Astrocyte (in vitro differentiated cells and primary cell): ENCODE data around the gene SLC4A3. TPM values are rescaled to one million over a fixed set of nuclear protein-coding genes. Genes with fewer than 3 reads are reported as not detected.

ENCODE experiments used
- DNase-seq: peaks from one replicate; pipeline ENCODE4 v3.0.0-alpha.2; 2010; ENCODE audit warnings: low read depth
- FAIRE-seq: peaks from 2 replicates; lab custom pipeline; 2011; peaks lifted over from hg19 to GRCh38; lab: Jason Lieb, UNC
- H2AFZ ChIP-seq: 2 replicates; pipeline ENCODE4 v1.6.0; 2012; ENCODE audit warnings: low read depth, low read length, inconsistent platforms
- H3K27ac ChIP-seq: 2 replicates; pipeline ENCODE4 v1.5.1; 2011; ENCODE audit warnings: low read depth, low read length, inconsistent platforms
- H3K27me3 ChIP-seq: 2 replicates; pipeline ENCODE4 v1.6.0; 2011; ENCODE audit warnings: low read length, inconsistent platforms; ENCODE audit not compliant: insufficient read depth
- H3K36me3 ChIP-seq: 2 replicates; pipeline ENCODE4 v1.5.1; 2011; ENCODE audit warnings: low read length, inconsistent platforms; ENCODE audit not compliant: insufficient read depth
- H3K4me1 ChIP-seq: 2 replicates; pipeline ENCODE4 v1.5.1; 2011; ENCODE audit warnings: low read length, inconsistent platforms; ENCODE audit not compliant: insufficient read depth
- H3K4me2 ChIP-seq: 2 replicates; pipeline ENCODE4 v1.6.0; 2012; ENCODE audit warnings: low read length, inconsistent platforms
- H3K4me3 ChIP-seq: 2 replicates; pipeline ENCODE4 v1.5.1; 2011; ENCODE audit warnings: low read depth, mild to moderate bottlenecking, low read length, inconsistent platforms; ENCODE audit not compliant: insufficient read depth
- H3K79me2 ChIP-seq: 2 replicates; pipeline ENCODE4 v1.6.0; 2012; ENCODE audit warnings: mild to moderate bottlenecking, low read length, inconsistent platforms; ENCODE audit not compliant: insufficient read depth
- H3K9ac ChIP-seq: 2 replicates; pipeline ENCODE4 v1.6.0; 2012; ENCODE audit warnings: mild to moderate bottlenecking, low read length, inconsistent platforms
- H3K9me3 ChIP-seq: 2 replicates; pipeline ENCODE4 v1.5.1; 2012; ENCODE audit warnings: low read depth, mild to moderate bottlenecking, low read length, inconsistent platforms; ENCODE audit not compliant: insufficient read depth
- H4K20me1 ChIP-seq: 2 replicates; pipeline ENCODE4 v1.6.0; 2012; ENCODE audit warnings: low read length, inconsistent platforms; ENCODE audit not compliant: insufficient read depth
- H3K27ac Mint-ChIP-seq: one replicate; pipeline ENCODE4 v1.8.0; 2021; ENCODE audit warnings: mild to moderate bottlenecking, mixed read lengths; ENCODE audit not compliant: unreplicated experiment
- H3K27me3 Mint-ChIP-seq: one replicate; pipeline ENCODE4 v1.8.0; 2021; ENCODE audit warnings: low read depth, mixed read lengths; ENCODE audit not compliant: unreplicated experiment
- H3K36me3 Mint-ChIP-seq: one replicate; pipeline ENCODE4 v1.8.0; 2021; ENCODE audit warnings: low read depth, mixed read lengths; ENCODE audit not compliant: unreplicated experiment
- H3K4me1 Mint-ChIP-seq: one replicate; pipeline ENCODE4 v1.8.0; 2021; ENCODE audit warnings: low read depth, mixed read lengths; ENCODE audit not compliant: unreplicated experiment
- H3K4me3 Mint-ChIP-seq: one replicate; pipeline ENCODE4 v1.8.0; 2021; ENCODE audit warnings: mild to moderate bottlenecking, moderate library complexity, mixed read lengths; ENCODE audit not compliant: unreplicated experiment
- H3K9me3 Mint-ChIP-seq: one replicate; pipeline ENCODE4 v1.8.0; 2021; ENCODE audit warnings: mild to moderate bottlenecking, mixed read lengths; ENCODE audit not compliant: unreplicated experiment
- EZH2 ChIP-seq: IDR thresholded peaks from 2 replicates; pipeline ENCODE4 v1.6.1; 2012; ENCODE audit warnings: mild to moderate bottlenecking, low read length, inconsistent platforms; ENCODE audit not compliant: insufficient read depth
- total RNA-seq: library from RNA; stranded (reverse); gene quantifications from 2 replicates; pipeline ENCODE4 v1.2.1, GENCODE V29; 2021
- TF ChIP-seq, protein P1 (sequence below): IDR thresholded peaks from 2 replicates; pipeline ENCODE4 v1.5.1; 2011; ENCODE audit warnings: low read depth, mild to moderate bottlenecking, inconsistent platforms, low read length, moderate library complexity; ENCODE audit not compliant: insufficient read depth

SLC4A3 gene
- total RNA-seq, 1 donor from 2014 or later: 11.2 TPM

DNA sequence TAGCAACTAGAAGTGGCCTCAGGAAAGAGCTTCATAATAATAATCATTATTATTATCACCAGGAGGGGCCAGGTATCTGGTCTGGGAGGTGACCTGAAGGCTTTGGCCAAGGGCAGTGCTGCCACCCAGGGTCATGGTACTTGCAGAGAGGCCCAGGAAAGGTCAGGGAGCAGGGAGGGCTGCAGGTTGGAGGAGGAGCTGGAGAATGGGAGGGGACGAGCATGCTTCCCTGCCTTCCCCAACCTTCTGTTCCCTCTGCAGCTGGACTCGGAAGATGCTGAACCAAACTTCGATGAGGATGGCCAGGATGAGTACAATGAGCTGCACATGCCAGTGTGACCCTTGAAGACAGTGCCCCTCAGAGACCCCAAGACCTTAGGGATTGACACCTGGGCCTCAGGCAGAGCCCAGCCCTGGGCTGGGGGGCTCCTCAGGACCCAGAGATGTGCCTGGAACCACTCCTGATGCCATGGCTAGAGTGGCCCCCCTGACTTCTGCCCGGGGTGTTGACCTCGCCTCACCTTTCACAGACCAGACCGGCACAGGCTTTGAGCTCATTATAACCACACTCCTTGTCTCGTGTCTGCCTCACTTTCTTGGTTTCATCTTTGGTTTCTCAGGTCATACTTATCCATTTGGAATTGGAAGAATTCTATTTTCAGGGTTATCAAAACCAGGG, 14.1 kb downstream of the SLC4A3 start:
- FAIRE-seq (no peak), DNase-seq (no peak)
- Histone ChIP-seq H3K4me1 (peaks cover 22% of the 10 kb centered on the region), H3K4me3 (no peak overlapping the region), H3K9me3 (no peaks in the 10 kb centered on the region), H3K36me3 (peaks cover 4% of the 10 kb centered on the region), H3K27ac (no peak overlapping the region), H3K79me2 (no peaks in the 10 kb centered on the region), H2AFZ (no peak overlapping the region), H3K27me3 (no peaks in the 10 kb centered on the region), H4K20me1 (no peaks in the 10 kb centered on the region), H3K4me2 (no peak overlapping the region), H3K9ac (no peak overlapping the region)
- no peaks in the 10 kb centered on the region for H3K9me3 Mint-ChIP-seq
- no peak overlapping the region for H3K4me3 Mint-ChIP-seq
- no peak for TF ChIP-seq EZH2
- TF ChIP-seq, protein P1, sequence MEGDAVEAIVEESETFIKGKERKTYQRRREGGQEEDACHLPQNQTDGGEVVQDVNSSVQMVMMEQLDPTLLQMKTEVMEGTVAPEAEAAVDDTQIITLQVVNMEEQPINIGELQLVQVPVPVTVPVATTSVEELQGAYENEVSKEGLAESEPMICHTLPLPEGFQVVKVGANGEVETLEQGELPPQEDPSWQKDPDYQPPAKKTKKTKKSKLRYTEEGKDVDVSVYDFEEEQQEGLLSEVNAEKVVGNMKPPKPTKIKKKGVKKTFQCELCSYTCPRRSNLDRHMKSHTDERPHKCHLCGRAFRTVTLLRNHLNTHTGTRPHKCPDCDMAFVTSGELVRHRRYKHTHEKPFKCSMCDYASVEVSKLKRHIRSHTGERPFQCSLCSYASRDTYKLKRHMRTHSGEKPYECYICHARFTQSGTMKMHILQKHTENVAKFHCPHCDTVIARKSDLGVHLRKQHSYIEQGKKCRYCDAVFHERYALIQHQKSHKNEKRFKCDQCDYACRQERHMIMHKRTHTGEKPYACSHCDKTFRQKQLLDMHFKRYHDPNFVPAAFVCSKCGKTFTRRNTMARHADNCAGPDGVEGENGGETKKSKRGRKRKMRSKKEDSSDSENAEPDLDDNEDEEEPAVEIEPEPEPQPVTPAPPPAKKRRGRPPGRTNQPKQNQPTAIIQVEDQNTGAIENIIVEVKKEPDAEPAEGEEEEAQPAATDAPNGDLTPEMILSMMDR: no peak
- H3K36me3 Mint-ChIP-seq: peaks cover 9% of the 10 kb centered on the region
- peaks cover 15% of the 10 kb centered on the region for H3K4me1 Mint-ChIP-seq
- peaks cover 1% of the 10 kb centered on the region for H3K27me3 Mint-ChIP-seq
- no peak overlapping the region for H3K27ac Mint-ChIP-seq

DNA sequence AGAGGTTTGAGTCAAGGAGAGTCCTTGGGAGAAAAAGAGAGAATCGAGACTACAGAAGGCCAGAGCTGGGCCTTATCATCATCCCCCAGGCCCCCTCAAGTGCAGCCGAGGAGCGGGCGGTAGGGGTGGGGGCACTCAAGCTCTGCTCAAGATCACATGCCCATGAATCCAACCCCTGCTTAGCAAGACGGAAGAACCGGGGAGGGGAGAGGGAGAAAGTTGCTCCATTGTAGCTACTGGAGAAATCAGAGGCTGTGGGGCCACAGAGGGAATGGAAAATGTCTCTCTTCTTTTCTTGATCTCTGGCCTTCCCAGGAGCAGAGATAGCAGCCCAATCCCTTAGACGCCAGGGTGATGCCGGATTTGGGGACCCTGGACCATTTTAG, 14.6 kb downstream of the SLC4A3 start:
- FAIRE-seq: no peak
- no peaks in the 10 kb centered on the region for H3K27me3 ChIP-seq
- Mint-ChIP-seq H3K4me1 (peaks cover 15% of the 10 kb centered on the region), H3K36me3 (peaks cover 7% of the 10 kb centered on the region), H3K27ac (no peak overlapping the region), H3K9me3 (no peaks in the 10 kb centered on the region), H3K4me3 (no peak overlapping the region), H3K27me3 (peaks cover 1% of the 10 kb centered on the region)
- H3K27ac ChIP-seq: no peak overlapping the region
- peaks cover 4% of the 10 kb centered on the region for H3K36me3 ChIP-seq
- no peak for DNase-seq
- H3K4me2 ChIP-seq: peak overlapping the region; percentile 36
- H2AFZ ChIP-seq: no peak overlapping the region
- H3K4me1 ChIP-seq: peaks cover 22% of the 10 kb centered on the region
- no peak overlapping the region for H3K9ac ChIP-seq
- no peaks in the 10 kb centered on the region for H4K20me1 ChIP-seq
- TF ChIP-seq, protein P1: no peak
- no peak for TF ChIP-seq EZH2
- H3K79me2 ChIP-seq: no peaks in the 10 kb centered on the region
- no peak overlapping the region for H3K4me3 ChIP-seq
- no peaks in the 10 kb centered on the region for H3K9me3 ChIP-seq

DNA sequence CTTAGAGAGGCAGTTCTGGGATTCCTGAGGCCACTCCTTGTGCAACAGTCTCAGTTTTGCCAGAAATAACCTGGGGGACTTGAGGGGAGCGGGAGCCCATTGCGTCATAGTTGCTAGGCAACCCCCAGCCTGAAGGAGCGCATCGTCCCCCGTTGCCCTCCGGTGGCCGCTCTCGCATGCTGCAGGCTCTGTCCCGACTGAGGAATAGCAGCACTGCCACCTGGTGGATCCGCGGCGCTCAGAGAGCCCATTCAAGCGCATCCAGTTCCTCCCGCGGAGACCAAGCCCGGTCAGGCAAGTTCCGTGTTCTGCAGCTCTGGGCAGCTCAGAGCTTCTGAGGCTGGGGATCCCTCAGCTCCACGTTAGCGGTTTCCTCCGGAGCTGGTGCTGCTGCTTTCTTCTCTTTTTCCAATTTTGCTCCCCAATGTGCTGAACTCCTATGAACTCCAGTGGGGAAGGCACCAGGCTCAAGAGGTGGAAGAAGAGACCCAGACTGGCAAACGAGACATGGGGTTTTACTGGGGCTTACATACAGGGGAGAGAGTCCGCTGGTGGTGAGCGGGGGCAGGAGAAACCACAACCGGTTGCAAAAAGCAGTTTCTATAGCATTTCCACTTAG, 15.1 kb downstream of the SLC4A3 start:
- peak overlapping the region; percentile 36 for H3K4me2 ChIP-seq
- peaks cover 7% of the 10 kb centered on the region for H3K36me3 Mint-ChIP-seq
- H3K36me3 ChIP-seq: peaks cover 4% of the 10 kb centered on the region
- no peak overlapping the region for H3K27ac Mint-ChIP-seq
- H3K4me1 Mint-ChIP-seq: peaks cover 15% of the 10 kb centered on the region
- H2AFZ ChIP-seq: no peak overlapping the region
- no peaks in the 10 kb centered on the region for H3K9me3 ChIP-seq
- no peak overlapping the region for H3K4me3 ChIP-seq
- DNase-seq (peak; percentile 88), FAIRE-seq (peak; percentile 95)
- peaks cover 22% of the 10 kb centered on the region for H3K4me1 ChIP-seq
- no peak overlapping the region for H3K4me3 Mint-ChIP-seq
- no peaks in the 10 kb centered on the region for H3K27me3 ChIP-seq
- H4K20me1 ChIP-seq: no peaks in the 10 kb centered on the region
- H3K27ac ChIP-seq: no peak overlapping the region
- H3K79me2 ChIP-seq: no peaks in the 10 kb centered on the region
- no peak overlapping the region for H3K9ac ChIP-seq
- H3K27me3 Mint-ChIP-seq: peaks cover 1% of the 10 kb centered on the region
- no peaks in the 10 kb centered on the region for H3K9me3 Mint-ChIP-seq
- TF ChIP-seq, protein P1: peak; percentile 97
- TF ChIP-seq EZH2: no peak
